AG08395 (cell line): ENCODE measurements around the gene HNRNPC.

Experiments used
- DNase-seq: peaks from one replicate; pipeline ENCODE4 v3.0.0; 2012; ENCODE audit warnings: mixed read lengths, low spot score

HNRNPC gene

GRCh38 chr14:21210023-21210422, 59.2 kb downstream of the HNRNPC start:
- no peak for DNase-seq

GRCh38 chr14:21209185-21209584, 60.1 kb downstream of the HNRNPC start:
- no peak for DNase-seq

GRCh38 chr14:21208554-21208953, 60.7 kb downstream of the HNRNPC start:
- DNase-seq: no peak

- no peak for DNase-seq
Observed at GRCh38 chr14:21206753-21207684, 62.2 kb downstream of the HNRNPC start.

- no peak for DNase-seq
Observed at GRCh38 chr14:21205678-21206581, 63.3 kb downstream of the HNRNPC start.

- DNase-seq: no peak
Observed at GRCh38 chr14:21205026-21205677, 64.1 kb downstream of the HNRNPC start.

- DNase-seq: no peak
Observed at GRCh38 chr14:21204167-21205025, 64.8 kb downstream of the HNRNPC start.

GRCh38 chr14:21203470-21204166, 65.6 kb downstream of the HNRNPC start:
- DNase-seq: no peak

- no peak for DNase-seq
Observed at GRCh38 chr14:21202463-21203358, 66.5 kb downstream of the HNRNPC start.

GRCh38 chr14:21201732-21202462, 67.3 kb downstream of the HNRNPC start:
- DNase-seq: no peak

GRCh38 chr14:21200752-21201461, 68.3 kb downstream of the HNRNPC start:
- DNase-seq: no peak

- DNase-seq: no peak
Observed at GRCh38 chr14:21199611-21200560, 69.4 kb downstream of the HNRNPC start.

GRCh38 chr14:21197418-21198205, 71.6 kb downstream of the HNRNPC start:
- DNase-seq: no peak

GRCh38 chr14:21194597-21194996, 74.6 kb downstream of the HNRNPC start:
- no peak for DNase-seq

- DNase-seq: no peak
Observed at GRCh38 chr14:21192875-21193535, 76.2 kb downstream of the HNRNPC start.

- no peak for DNase-seq
Observed at GRCh38 chr14:21192447-21192822, 76.8 kb downstream of the HNRNPC start.
